RPMI7951 (cell line): ENCODE results near the gene DLD. TPM values are rescaled to one million over a fixed set of nuclear protein-coding genes. Genes with fewer than 3 reads are reported as not detected.
"Not testable (repeated sequence)": the region's sequence is repeated elsewhere in the genome, so short reads cannot be mapped to it uniquely, and the experiment has no call there.

Source experiments
- DNase-seq: peaks from one replicate; pipeline ENCODE4 v3.0.0-alpha.2; 2012; ENCODE audit warnings: low read depth
- total RNA-seq: library from RNA; depleted of rRNA; stranded (reverse); fragments of >200 nt; shearing (Covaris generic); gene quantifications from 2 replicates; pipeline ENCODE4 v1.2.3, GENCODE V29; 2014

The DLD gene
- total RNA-seq, 1 experiment from 2014 or later = 75.2 TPM

GRCh38 chr7:107945332-107945731 lies 54.3 kb downstream of the DLD start:
- peak; percentile 81 for DNase-seq

- DNase-seq = peak; percentile 33
These were observed 55.5 kb downstream of the DLD start for GRCh38 chr7:107946451-107946850.

GRCh38 chr7:107946881-107947280 lies 55.9 kb downstream of the DLD start:
- DNase-seq = peak; percentile 72

- DNase-seq = peak; percentile 98
These were observed 57.9 kb downstream of the DLD start for GRCh38 chr7:107948645-107949442.

GRCh38 chr7:107949443-107949935 lies 58.5 kb downstream of the DLD start:
- peak; percentile 77 for DNase-seq

- no peak for DNase-seq
These were observed 60.3 kb downstream of the DLD start for GRCh38 chr7:107951172-107951787.

- no peak for DNase-seq
These were observed 60.9 kb downstream of the DLD start for GRCh38 chr7:107951896-107952295.

GRCh38 chr7:107953265-107953923 lies 62.4 kb downstream of the DLD start:
- DNase-seq = peak; percentile 39

GRCh38 chr7:107953924-107954303 lies 62.9 kb downstream of the DLD start:
- peak; percentile 37 for DNase-seq

- DNase-seq = no peak
These were observed 64.4 kb downstream of the DLD start for GRCh38 chr7:107955394-107955793.

GRCh38 chr7:107956950-107957349 lies 66.0 kb downstream of the DLD start:
- DNase-seq = not testable (repeated sequence)

GRCh38 chr7:107957436-107957835 lies 66.5 kb downstream of the DLD start:
- no peak for DNase-seq

- peak; percentile 78 for DNase-seq
These were observed 68.0 kb downstream of the DLD start for GRCh38 chr7:107958764-107959526.

- no peak for DNase-seq
These were observed 68.5 kb downstream of the DLD start for GRCh38 chr7:107959527-107959898.

- DNase-seq = no peak
These were observed 69.3 kb downstream of the DLD start for GRCh38 chr7:107960272-107960671.

- DNase-seq = no peak
These were observed 70.4 kb downstream of the DLD start for GRCh38 chr7:107961405-107961804.

- DNase-seq = no peak
These were observed 71.8 kb downstream of the DLD start for GRCh38 chr7:107962817-107963216.

- no peak for DNase-seq
These were observed 73.5 kb downstream of the DLD start for GRCh38 chr7:107964510-107964909.

GRCh38 chr7:107966711-107967110 lies 75.7 kb downstream of the DLD start:
- DNase-seq = peak; percentile 94

GRCh38 chr7:107967420-107967819 lies 76.4 kb downstream of the DLD start:
- no peak for DNase-seq

GRCh38 chr7:107968449-107968848 lies 77.5 kb downstream of the DLD start:
- DNase-seq = no peak

- DNase-seq = no peak
These were observed 78.9 kb downstream of the DLD start for GRCh38 chr7:107969856-107970255.
